OCI-M2 (cell line): Measurements from ENCODE around the gene ANAPC2.

ENCODE experiments used
- DNase-seq: peaks from one replicate; lab custom pipeline; 2025; ENCODE audit not compliant: unreplicated experiment; lab: John Stamatoyannopoulos, UW

Gene ANAPC2

GRCh38 chr9:137130176-137130755 is 58.1 kb downstream of the ANAPC2 start:
- no peak for DNase-seq

DNA sequence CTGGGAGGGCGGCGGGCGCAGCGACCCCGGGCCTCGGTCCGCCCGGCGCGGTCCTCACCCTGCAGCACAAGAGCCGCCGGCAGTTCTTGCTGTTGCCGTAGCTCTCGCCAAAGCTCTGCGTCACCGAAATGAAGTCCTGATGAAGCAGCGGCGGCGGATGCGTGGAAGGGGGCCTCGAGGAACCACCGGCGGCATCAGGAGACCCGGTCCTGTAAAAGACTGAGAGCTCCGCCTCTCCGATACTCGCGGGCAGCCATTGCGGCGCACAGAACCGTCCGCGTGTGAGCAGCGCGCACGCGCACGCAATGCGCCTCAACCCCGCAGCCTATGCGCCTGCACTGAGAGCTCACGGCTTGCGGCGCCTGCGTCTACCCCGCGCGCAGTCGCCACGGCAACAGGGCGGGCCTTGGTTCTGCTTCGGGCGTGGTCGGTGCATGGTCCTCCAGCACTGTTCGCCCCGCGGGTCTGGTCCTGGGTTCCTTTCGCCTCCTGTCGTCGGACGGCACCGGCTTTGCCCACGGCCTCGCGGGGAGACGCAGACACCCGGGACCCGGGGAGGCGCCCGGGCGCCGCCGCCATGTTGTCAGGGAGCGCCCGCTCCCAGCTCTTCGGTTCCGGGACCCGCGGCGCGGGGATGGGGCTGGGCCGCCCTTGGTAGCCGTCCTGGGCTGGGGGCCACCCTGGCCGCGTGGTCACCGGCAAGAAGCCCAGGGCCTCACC is 58.7 kb downstream of the ANAPC2 start:
- DNase-seq: peak; percentile 61

DNA sequence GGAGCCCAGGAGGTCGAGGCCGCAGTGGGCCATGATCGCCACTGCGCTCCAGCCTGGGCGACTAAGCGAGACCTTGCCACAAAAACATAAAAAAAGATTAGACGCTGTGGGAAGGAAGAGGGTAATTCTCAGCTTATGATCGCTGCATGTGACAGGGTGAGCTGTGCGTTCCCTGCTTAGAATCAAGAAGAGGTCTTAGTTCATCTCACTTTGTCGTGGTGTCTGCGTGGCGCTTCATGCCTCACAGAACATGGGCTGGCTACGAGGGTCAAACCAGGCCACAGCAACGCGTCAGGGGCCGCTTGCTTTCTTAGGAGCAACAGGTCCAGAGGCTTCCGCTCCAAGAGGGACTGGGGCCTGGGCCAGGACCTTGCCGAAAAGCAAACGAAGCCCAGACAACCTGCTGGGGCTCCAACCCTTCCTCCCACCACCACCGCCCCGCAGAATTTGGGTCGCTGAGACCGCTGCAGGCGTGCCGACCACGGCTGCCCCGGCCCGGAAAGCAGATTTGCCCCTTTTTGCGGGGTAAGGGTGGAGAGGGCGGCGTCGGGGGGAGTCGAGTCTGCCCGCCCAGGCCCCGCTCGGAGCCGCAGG is 59.4 kb downstream of the ANAPC2 start:
- DNase-seq: no peak

GRCh38 chr9:137128158-137128861 is 60.0 kb downstream of the ANAPC2 start:
- DNase-seq: no peak

GRCh38 chr9:137127301-137128157 is 60.8 kb downstream of the ANAPC2 start:
- DNase-seq: peak; percentile 43

DNA sequence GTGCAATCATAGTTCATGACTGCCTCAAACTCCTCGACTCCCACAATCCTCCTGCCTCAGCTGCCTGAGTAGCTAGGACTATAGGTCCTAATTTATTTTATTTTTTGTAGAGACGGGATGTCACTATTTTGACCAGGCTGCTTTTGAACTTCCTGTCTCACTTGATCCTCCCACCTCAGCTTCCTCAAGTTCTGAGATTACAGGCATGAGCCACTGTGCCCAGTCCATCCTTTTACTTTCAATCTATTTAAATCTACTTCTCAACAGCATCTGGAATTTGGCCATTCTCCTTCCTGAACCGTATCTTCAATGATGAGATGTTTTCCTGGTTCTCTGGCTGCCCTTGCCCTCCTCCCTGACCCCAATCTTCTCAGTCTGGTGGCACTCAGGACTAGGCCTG is 61.6 kb downstream of the ANAPC2 start:
- no peak for DNase-seq
